ELF-1 (cell line): Measurements from ENCODE around the gene BCORL1.
A peak's percentile ranks its signal among the peaks of the same experiment; 100 is the strongest.

Source experiments
- DNase-seq: peaks from one replicate; pipeline ENCODE4 v3.0.0-alpha.2; 2016; ENCODE audit warnings: low read depth, low spot score

The BCORL1 gene

GRCh38 chrX:130014356-130014755, 31.9 kb downstream of the BCORL1 start:
- no peak for DNase-seq

GRCh38 chrX:130014770-130015169, 32.3 kb downstream of the BCORL1 start:
- DNase-seq, result no peak

- DNase-seq, result no peak
Observed at GRCh38 chrX:130015181-130015580, 32.7 kb downstream of the BCORL1 start.

- no peak for DNase-seq
Observed at GRCh38 chrX:130018143-130018542, 35.7 kb downstream of the BCORL1 start.

- no peak for DNase-seq
Observed at GRCh38 chrX:130020661-130021324, 38.4 kb downstream of the BCORL1 start.

GRCh38 chrX:130024127-130024526, 41.7 kb downstream of the BCORL1 start:
- DNase-seq, result peak; percentile 94

GRCh38 chrX:130025256-130025655, 42.8 kb downstream of the BCORL1 start:
- DNase-seq, result peak; percentile 72

- DNase-seq, result no peak
Observed at GRCh38 chrX:130027569-130027968, 45.1 kb downstream of the BCORL1 start.

GRCh38 chrX:130028196-130028595, 45.8 kb downstream of the BCORL1 start:
- DNase-seq, result peak; percentile 59

GRCh38 chrX:130030826-130031225, 48.4 kb downstream of the BCORL1 start:
- DNase-seq, result no peak

- no peak for DNase-seq
Observed at GRCh38 chrX:130032552-130032951, 50.1 kb downstream of the BCORL1 start.

- no peak for DNase-seq
Observed at GRCh38 chrX:130034178-130034577, 51.7 kb downstream of the BCORL1 start.

GRCh38 chrX:130039847-130040246, 57.4 kb downstream of the BCORL1 start:
- DNase-seq, result no peak

GRCh38 chrX:130047416-130047815, 65.0 kb downstream of the BCORL1 start:
- DNase-seq, result peak; percentile 44

- DNase-seq, result no peak
Observed at GRCh38 chrX:130048686-130049222, 66.3 kb downstream of the BCORL1 start.

- no peak for DNase-seq
Observed at GRCh38 chrX:130049821-130050220, 67.4 kb downstream of the BCORL1 start.

- DNase-seq, result peak; percentile 77
Observed at GRCh38 chrX:130051176-130051845, 68.9 kb downstream of the BCORL1 start.

- DNase-seq, result no peak
Observed at GRCh38 chrX:130053236-130053635, 70.8 kb downstream of the BCORL1 start.

GRCh38 chrX:130055103-130055502, 72.7 kb downstream of the BCORL1 start:
- DNase-seq, result peak; percentile 83

- DNase-seq, result peak; percentile 95
Observed at GRCh38 chrX:130055899-130056298, 73.5 kb downstream of the BCORL1 start.

GRCh38 chrX:130057209-130057608, 74.8 kb downstream of the BCORL1 start:
- peak; percentile 68 for DNase-seq

- no peak for DNase-seq
Observed at GRCh38 chrX:130058652-130059051, 76.2 kb downstream of the BCORL1 start.
